ENCODE measurements around the gene FAM20C. TPM values are rescaled to one million over a fixed set of nuclear protein-coding genes. Genes with fewer than 3 reads are reported as not detected.
"Not testable (repeated sequence)": the region's sequence is repeated elsewhere in the genome, so short reads cannot be mapped to it uniquely, and the experiment has no call there.

FAM20C gene
- total and polyA plus RNA-seq, 7 donors, result 3.0 to 51.3 (median 21.0) TPM

GRCh38 chr7:200290-200689, 7.9 kb downstream of the FAM20C start:
- Histone ChIP-seq H3K4me1 (peaks cover 0 to 53% (median 39%) of the 10 kb centered on the region in 4 donors), H3K27ac (no peak overlapping the region), H3K27me3 (no peaks in the 10 kb centered on the region), H3K9me3 (no peaks in the 10 kb centered on the region), H3K36me3 (peaks cover 22 to 98% (median 61%) of the 10 kb centered on the region in 4 donors), H3K4me3 (no peak overlapping the region)
- 92 to 93% methylated on average over 11 of the region's 11 CpGs for WGBS, 2 donors
- intact Hi-C loops (cut with DNase I), result no loop called here
- no peak for TF ChIP-seq POLR2AphosphoS5 (IDR thresholded peaks at IDR 0.05)
- TF ChIP-seq, protein P1, sequence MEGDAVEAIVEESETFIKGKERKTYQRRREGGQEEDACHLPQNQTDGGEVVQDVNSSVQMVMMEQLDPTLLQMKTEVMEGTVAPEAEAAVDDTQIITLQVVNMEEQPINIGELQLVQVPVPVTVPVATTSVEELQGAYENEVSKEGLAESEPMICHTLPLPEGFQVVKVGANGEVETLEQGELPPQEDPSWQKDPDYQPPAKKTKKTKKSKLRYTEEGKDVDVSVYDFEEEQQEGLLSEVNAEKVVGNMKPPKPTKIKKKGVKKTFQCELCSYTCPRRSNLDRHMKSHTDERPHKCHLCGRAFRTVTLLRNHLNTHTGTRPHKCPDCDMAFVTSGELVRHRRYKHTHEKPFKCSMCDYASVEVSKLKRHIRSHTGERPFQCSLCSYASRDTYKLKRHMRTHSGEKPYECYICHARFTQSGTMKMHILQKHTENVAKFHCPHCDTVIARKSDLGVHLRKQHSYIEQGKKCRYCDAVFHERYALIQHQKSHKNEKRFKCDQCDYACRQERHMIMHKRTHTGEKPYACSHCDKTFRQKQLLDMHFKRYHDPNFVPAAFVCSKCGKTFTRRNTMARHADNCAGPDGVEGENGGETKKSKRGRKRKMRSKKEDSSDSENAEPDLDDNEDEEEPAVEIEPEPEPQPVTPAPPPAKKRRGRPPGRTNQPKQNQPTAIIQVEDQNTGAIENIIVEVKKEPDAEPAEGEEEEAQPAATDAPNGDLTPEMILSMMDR (IDR thresholded peaks at IDR 0.05), result no peak
- TF ChIP-seq EP300 (IDR thresholded peaks at IDR 0.05), result no peak
- TF ChIP-seq POLR2A (IDR thresholded peaks at IDR 0.05), result no peak
- DNase-seq, result no peak

DNA sequence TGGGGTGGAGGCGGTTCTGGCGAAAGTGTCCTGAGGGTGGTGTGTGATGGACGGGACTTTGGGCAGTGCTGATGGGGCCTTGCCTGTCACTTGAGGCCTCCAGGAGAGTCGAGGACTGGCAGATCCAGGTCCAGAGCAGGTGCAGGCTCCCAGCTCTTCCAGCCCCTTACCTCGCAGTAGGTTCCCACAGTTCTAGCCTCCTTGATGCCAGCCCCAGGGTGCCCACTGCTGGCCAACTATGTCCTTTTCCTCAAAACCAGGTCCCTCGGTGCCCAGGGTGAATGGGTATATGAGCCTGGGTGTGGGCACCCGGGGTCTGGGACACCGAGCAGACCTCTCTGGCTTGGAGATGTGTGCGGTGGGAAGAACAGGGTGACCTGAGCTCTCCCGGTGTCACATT, 8.3 kb downstream of the FAM20C start:
- intact Hi-C loops (cut with DNase I), result no loop called here
- H3K36me3 ChIP-seq, result peaks cover 25 to 98% (median 62%) of the 10 kb centered on the region in 4 donors
- no peak for DNase-seq
- H3K9me3 ChIP-seq, result no peaks in the 10 kb centered on the region
- no peak overlapping the region for H3K27ac ChIP-seq
- TF ChIP-seq POLR2A (IDR thresholded peaks at IDR 0.05) (no peak), POLR2AphosphoS5 (IDR thresholded peaks at IDR 0.05) (no peak), EP300 (IDR thresholded peaks at IDR 0.05) (no peak)
- TF ChIP-seq, protein P1 (IDR thresholded peaks at IDR 0.05), result no peak
- H3K27me3 ChIP-seq, result no peaks in the 10 kb centered on the region
- peaks cover 0 to 48% (median 35%) of the 10 kb centered on the region in 4 donors for H3K4me1 ChIP-seq
- WGBS, 2 donors, result 80 to 88% methylated on average over 10 of the region's 10 CpGs
- H3K4me3 ChIP-seq, result no peak overlapping the region

DNA sequence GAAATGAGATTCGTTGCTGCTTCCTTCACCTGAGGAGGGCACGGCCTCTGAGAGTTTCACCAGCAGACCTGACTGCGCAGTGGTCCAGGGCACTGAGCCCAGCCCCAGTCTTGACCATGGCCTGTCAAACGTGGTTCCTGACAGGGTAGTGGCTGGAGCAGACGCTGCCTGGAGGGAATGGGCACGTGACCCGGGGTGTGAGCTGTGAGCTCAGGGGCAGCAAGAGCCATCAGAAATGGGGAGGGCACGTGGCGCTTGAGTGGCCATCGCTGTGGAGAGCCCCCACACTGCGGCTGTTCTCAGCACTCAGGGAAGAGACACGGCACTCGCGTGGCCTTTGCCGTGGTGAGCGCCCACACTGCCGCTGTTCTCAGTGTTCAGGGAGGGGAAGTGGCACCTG, 12.0 kb downstream of the FAM20C start:
- H3K27me3 ChIP-seq, result no peaks in the 10 kb centered on the region
- no peak overlapping the region for H3K4me3 ChIP-seq
- peaks cover 16 to 85% (median 43%) of the 10 kb centered on the region in 4 donors for H3K36me3 ChIP-seq
- DNase-seq, result no peak
- no peak overlapping the region for H3K27ac ChIP-seq
- no peaks in the 10 kb centered on the region for H3K9me3 ChIP-seq
- WGBS, 2 donors, result 95 to 96% methylated on average over 17 of the region's 17 CpGs
- peaks cover 0 to 23% (median 7%) of the 10 kb centered on the region in 4 donors for H3K4me1 ChIP-seq
- TF ChIP-seq POLR2A (IDR thresholded peaks at IDR 0.05), result no peak
- TF ChIP-seq, protein P1 (IDR thresholded peaks at IDR 0.05), result no peak
- TF ChIP-seq EP300 (IDR thresholded peaks at IDR 0.05), result no peak
- no peak for TF ChIP-seq POLR2AphosphoS5 (IDR thresholded peaks at IDR 0.05)
- intact Hi-C loops (cut with DNase I), result no loop called here

GRCh38 chr7:205115-206010, 13.0 kb downstream of the FAM20C start:
- H3K4me1 ChIP-seq, result peaks cover 0 to 18% (median 0%) of the 10 kb centered on the region in 4 donors
- no peak overlapping the region for H3K4me3 ChIP-seq
- no peak overlapping the region for H3K27ac ChIP-seq
- TF ChIP-seq POLR2AphosphoS5 (IDR thresholded peaks at IDR 0.05) (no peak), EP300 (IDR thresholded peaks at IDR 0.05) (no peak), POLR2A (IDR thresholded peaks at IDR 0.05) (no peak)
- TF ChIP-seq, protein P1 (IDR thresholded peaks at IDR 0.05), result no peak
- DNase-seq, result no peak
- H3K36me3 ChIP-seq, result peaks cover 16 to 85% (median 39%) of the 10 kb centered on the region in 4 donors
- no peaks in the 10 kb centered on the region for H3K27me3 ChIP-seq
- H3K9me3 ChIP-seq, result no peaks in the 10 kb centered on the region
- 95 to 96% methylated on average over 49 of the region's 49 CpGs for WGBS, 2 donors
- intact Hi-C loops (cut with DNase I), result no loop called here

DNA sequence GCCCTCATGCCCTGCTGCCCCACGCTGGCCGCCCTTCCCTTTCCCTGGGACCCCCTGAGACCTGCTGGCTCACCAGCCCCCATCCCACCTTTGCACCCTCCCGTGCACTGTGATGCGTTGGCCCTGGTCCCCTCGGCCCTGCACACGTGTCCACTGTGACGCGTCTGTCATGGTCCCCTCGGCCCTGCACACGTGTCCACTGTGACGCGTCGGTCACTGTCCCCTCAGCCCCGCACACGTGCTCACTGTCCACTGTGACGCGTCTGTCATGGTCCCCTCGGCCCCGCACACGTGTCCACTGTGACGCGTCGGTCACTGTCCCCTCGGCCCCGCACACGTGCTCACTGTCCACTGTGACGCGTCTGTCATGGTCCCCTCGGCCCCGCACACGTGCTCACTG, 14.0 kb downstream of the FAM20C start:
- DNase-seq; H3K9me3 ChIP-seq; H3K27me3 ChIP-seq; H3K4me3 ChIP-seq; H3K27ac ChIP-seq; intact Hi-C loops (cut with DNase I): not testable (repeated sequence)
- Histone ChIP-seq H3K4me1 (peaks cover 0 to 18% (median 0%) of the 10 kb centered on the region in 4 donors), H3K36me3 (peaks cover 16 to 83% (median 34%) of the 10 kb centered on the region in 4 donors)
- WGBS, 2 donors, result 95 to 97% methylated on average over 31 of the region's 31 CpGs
